Psoas muscle (tissue), 8 donors: ENCODE results near the gene DHRS7B. TPM values are rescaled to one million over a fixed set of nuclear protein-coding genes. Genes with fewer than 3 reads are reported as not detected.
A peak's percentile ranks its signal among the peaks of the same experiment; 100 is the strongest.
"Not testable (repeated sequence)": the region's sequence is repeated elsewhere in the genome, so short reads cannot be mapped to it uniquely, and the experiment has no call there.

Experiments used
- ATAC-seq, 4 donors: fragments of 200-7000 bp; cut with Tn5 transposase; one replicate each; pipeline ENCODE4 v1.9.1; 2020; ENCODE audit warnings: moderate library complexity in 3 of 4, mild to moderate bottlenecking in 2 of 4
- DNase-seq, 2 donors: peaks; one replicate each; pipeline ENCODE4 v3.0.0-alpha.2; 2020
- H3K27ac ChIP-seq: fragments of 200-600 bp; one replicate; pipeline ENCODE4 v1.8.0; 2022
- H3K27me3 ChIP-seq, 3 donors: fragments of 200-600 bp in 1 of 3; one replicate each; pipeline versions ENCODE4 v1.6.1 to v1.8.0; 2013 to 2022; ENCODE audit warnings: low read length in 2 of 3, mild to moderate bottlenecking in 2 of 3, moderate library complexity in 1 of 3; ENCODE audit not compliant: insufficient read depth in 3 of 3
- H3K36me3 ChIP-seq, 2 donors: fragments of 200-600 bp in 1 of 2; one replicate each; pipeline versions ENCODE4 v1.6.1 to v1.8.0; 2013 to 2022; ENCODE audit warnings: low read depth in 1 of 2, mild to moderate bottlenecking in 1 of 2, moderate library complexity in 1 of 2; ENCODE audit not compliant: insufficient read depth in 1 of 2
- H3K4me1 ChIP-seq: fragments of 200-600 bp; one replicate; pipeline ENCODE4 v1.8.0; 2022
- H3K4me3 ChIP-seq: fragments of 200-600 bp; one replicate; pipeline ENCODE4 v1.8.0; 2022; ENCODE audit warnings: mild to moderate bottlenecking
- H3K9me3 ChIP-seq: fragments of 200-600 bp; one replicate; pipeline ENCODE4 v1.8.0; 2022
- WGBS, 3 donors: extraction: QIAGEN DNeasy Blood & Tissue Kit; methylation state at CpG; one replicate each; pipeline versions ENCODE4 v1.1.6 to v1.1.7; 2013; 5-methylcytosine and 5-hydroxymethylcytosine counted together
- intact Hi-C, 2 donors: fragments of 100-400 bp; cut with DNase I; formaldehyde crosslinking; loops; one replicate each; pipeline versions ENCODE4 v1.11.0 to v1.14.2; 2022
- polyA plus RNA-seq, 3 donors: library from polyadenylated mRNA; stranded (reverse); fragments of 200-250 nt; gene quantifications; one replicate each; pipeline ENCODE4 v1.2.3, GENCODE V29; 2013
- total RNA-seq, 4 donors: library from RNA; stranded (reverse); fragmentation: NEBNext Ultra II Directional in 2 of 4; extraction: Animal tissue kit (Norgen Biotek cat#: 25700) in 2 of 4; gene quantifications; one replicate each; pipeline versions ENCODE4 v1.2.1 to v1.2.4, GENCODE V29; 2021 to 2023
- TF ChIP-seq, protein P1 (sequence below): fragments of 200-600 bp; IDR thresholded peaks from one replicate; pipeline ENCODE4 v1.8.0; 2022; ENCODE audit warnings: antibody characterized with exemption
- donor health status: healthy with polysubstance abuse.
- donor health status: DM: no; HTN: no; CAD: no; lungs with moderate emphysema.
- donor health status: Bipolar disorder and iron deficiency.
- donor health status: healthy.
- donor health status: DM: yes; HTN: yes; CAD: no.
- donor health status: DM: no; HTN: no; CAD: no.
- donor health status: DM: no; HTN: no; CAD: no.
- donor health status: DM: yes; HTN: yes; CAD: no.

DHRS7B gene
- total and polyA plus RNA-seq, 7 donors: 15.7 to 50.1 (median 31.9) TPM

DNA sequence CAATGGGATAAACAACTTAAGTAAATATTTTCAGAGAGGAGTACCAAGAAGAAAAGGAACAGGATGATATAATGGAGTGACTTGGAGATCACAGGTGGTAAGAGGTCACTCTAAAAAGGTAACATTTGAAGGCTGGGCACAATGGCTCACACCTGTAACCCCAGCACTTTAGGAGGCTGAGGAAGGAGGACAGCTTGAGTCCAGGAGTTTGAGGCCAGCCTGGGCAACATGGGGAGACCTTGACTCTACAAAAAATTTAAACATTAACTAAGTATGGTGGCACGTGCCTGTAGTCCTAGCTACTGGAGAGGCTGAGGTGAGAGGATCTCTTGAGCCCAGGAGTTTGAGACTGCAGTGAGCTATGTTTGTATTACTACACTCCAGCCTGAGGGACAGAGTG lies 90.6 kb downstream of the DHRS7B start:
- Histone ChIP-seq H3K4me1 (peaks cover 36% of the 10 kb centered on the region), H3K27me3 (no peaks in the 10 kb centered on the region), H3K4me3 (no peak overlapping the region), H3K27ac (no peak overlapping the region), H3K36me3 (peaks cover 0 to 24% of the 10 kb centered on the region in 2 donors), H3K9me3 (no peaks in the 10 kb centered on the region)
- WGBS, 3 donors: 88 to 94% (median 91%) methylated on average over 1 of the region's 1 CpG
- TF ChIP-seq, protein P1, sequence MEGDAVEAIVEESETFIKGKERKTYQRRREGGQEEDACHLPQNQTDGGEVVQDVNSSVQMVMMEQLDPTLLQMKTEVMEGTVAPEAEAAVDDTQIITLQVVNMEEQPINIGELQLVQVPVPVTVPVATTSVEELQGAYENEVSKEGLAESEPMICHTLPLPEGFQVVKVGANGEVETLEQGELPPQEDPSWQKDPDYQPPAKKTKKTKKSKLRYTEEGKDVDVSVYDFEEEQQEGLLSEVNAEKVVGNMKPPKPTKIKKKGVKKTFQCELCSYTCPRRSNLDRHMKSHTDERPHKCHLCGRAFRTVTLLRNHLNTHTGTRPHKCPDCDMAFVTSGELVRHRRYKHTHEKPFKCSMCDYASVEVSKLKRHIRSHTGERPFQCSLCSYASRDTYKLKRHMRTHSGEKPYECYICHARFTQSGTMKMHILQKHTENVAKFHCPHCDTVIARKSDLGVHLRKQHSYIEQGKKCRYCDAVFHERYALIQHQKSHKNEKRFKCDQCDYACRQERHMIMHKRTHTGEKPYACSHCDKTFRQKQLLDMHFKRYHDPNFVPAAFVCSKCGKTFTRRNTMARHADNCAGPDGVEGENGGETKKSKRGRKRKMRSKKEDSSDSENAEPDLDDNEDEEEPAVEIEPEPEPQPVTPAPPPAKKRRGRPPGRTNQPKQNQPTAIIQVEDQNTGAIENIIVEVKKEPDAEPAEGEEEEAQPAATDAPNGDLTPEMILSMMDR: no peak
- intact Hi-C loops: loop anchor here in 1 of 2 donors (2.0 kb wide), 1 partner anchor 25 kb away; no protein-coding TSS in a partner anchor
- ATAC-seq: no peak
- DNase-seq: no peak

DNA sequence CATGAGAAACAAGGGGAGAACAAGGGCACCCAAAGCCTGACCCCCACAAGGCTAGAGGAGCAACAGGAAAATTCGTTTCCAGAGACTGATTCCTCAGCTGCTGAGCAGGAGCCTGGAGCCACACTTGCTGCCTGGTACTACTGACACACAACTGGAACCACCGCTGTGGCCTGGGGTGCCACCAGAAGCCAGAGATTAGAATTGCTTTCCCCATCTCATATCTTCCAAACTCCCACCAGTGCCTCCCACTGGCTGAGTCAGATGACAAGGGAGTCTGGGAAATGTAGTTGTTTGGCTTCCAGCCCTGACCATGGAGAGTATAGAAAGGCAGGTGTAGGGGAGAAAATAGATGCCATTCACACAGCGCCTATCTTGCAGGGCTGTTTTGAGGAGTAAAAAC lies 91.3 kb downstream of the DHRS7B start:
- intact Hi-C loops: no loop called here
- H3K4me3 ChIP-seq: no peak overlapping the region
- no peaks in the 10 kb centered on the region for H3K9me3 ChIP-seq
- DNase-seq (no peak), ATAC-seq (no peak)
- no peaks in the 10 kb centered on the region for H3K27me3 ChIP-seq
- 46 to 59% (median 49%) methylated on average over 3 of the region's 3 CpGs for WGBS, 3 donors
- H3K27ac ChIP-seq: no peak overlapping the region
- TF ChIP-seq, protein P1: no peak
- peaks cover 0 to 24% of the 10 kb centered on the region in 2 donors for H3K36me3 ChIP-seq
- H3K4me1 ChIP-seq: peaks cover 28% of the 10 kb centered on the region

DNA sequence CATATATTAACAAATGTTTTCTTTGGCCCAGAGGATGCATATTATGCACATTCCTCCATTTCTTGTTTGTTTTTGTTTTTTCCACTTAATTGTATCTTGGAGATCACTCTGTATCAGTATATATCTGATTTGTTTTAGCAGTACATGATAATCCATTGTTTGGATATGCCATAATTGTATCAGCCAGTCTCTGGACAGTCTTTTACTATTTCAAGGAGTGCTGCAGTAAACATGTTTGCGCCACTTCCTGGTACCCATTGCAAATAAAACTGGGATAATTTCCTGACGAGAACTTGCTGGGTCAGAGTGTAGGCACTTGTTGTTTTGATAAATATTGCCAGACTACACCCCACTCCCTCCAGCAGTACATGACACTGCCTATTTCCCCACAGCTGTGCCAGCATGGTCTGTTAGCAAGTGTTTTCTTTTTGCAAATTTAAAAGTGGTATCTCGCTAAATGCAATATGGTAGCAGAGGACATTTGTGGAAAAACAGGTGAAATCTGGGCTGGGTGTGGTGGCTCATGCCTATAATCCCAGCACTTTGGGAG lies 92.1 kb downstream of the DHRS7B start:
- H3K27me3 ChIP-seq: no peaks in the 10 kb centered on the region
- TF ChIP-seq, protein P1: no peak
- H3K27ac ChIP-seq: no peak overlapping the region
- no peak for ATAC-seq
- WGBS, 3 donors: 81 to 91% (median 87%) methylated on average over 3 of the region's 3 CpGs
- peaks cover 0 to 24% of the 10 kb centered on the region in 2 donors for H3K36me3 ChIP-seq
- no peaks in the 10 kb centered on the region for H3K9me3 ChIP-seq
- no peak overlapping the region for H3K4me3 ChIP-seq
- no peak for DNase-seq
- H3K4me1 ChIP-seq: peaks cover 27% of the 10 kb centered on the region
- intact Hi-C loops: no loop called here

DNA sequence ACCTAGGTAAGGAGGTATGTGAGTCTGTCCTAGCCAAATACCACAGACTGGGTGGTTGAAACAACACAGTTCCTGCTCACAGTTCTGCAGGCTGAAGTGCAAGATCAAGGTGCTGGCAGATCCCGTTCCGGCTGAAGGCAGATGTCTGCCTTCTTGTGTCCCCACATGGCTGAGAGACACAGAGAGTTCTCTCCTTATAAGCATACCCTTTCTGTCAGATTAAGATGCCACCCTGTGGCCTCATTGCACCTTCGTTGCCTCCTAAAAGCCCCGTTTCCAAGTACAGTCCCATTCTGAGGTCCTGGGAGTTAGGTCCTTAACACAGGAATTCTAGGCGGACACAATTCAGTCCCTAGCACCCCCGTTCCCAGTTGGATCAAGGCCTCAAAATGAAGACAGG lies 96.3 kb downstream of the DHRS7B start:
- TF ChIP-seq, protein P1: no peak
- Histone ChIP-seq H3K36me3 (peaks cover 0 to 17% of the 10 kb centered on the region in 2 donors), H3K27me3 (no peaks in the 10 kb centered on the region), H3K9me3 (no peaks in the 10 kb centered on the region), H3K27ac (no peak overlapping the region), H3K4me3 (no peak overlapping the region), H3K4me1 (peaks cover 9% of the 10 kb centered on the region)
- WGBS, 3 donors: 63 to 89% (median 70%) methylated on average over 6 of the region's 6 CpGs
- DNase-seq (no peak), ATAC-seq (peak in 3 of 4 donors; percentile 33 to 72 (median 53))
- intact Hi-C loops: no loop called here

DNA sequence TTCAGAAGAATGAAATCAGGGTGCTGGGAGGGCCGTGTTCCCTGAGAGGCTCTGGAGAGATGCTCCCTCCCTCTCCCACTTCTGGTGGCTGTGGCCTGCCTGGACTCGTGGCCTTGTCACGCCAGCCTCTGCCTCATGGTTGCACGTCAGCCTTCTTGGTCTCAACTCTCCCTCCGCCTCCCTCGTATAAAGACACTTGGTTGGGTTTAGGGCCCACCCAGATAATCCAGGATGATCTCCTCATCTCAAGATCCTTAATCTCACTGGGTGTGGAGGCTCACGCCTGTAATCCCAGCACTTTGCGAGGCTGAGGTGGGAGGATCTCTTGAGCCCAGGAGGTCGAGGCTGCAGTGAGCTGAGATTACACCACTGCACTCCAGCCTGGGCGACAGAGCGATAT lies 100.5 kb downstream of the DHRS7B start:
- WGBS, 3 donors: 86 to 88% (median 87%) methylated on average over 11 of the region's 11 CpGs
- H3K4me3 ChIP-seq, DNase-seq, H3K27ac ChIP-seq, H3K36me3 ChIP-seq, ATAC-seq, H3K9me3 ChIP-seq, intact Hi-C loops, H3K27me3 ChIP-seq: not testable (repeated sequence)
- peaks cover 16% of the 10 kb centered on the region for H3K4me1 ChIP-seq
